ENCODE data around the gene SORCS1.

GRCh38 chr10:106625751-106626150 lies 538.8 kb downstream of the SORCS1 start:
- TF ChIP-seq CTCF (IDR thresholded peaks at IDR 0.05; ENCODE audit: low read depth, low read length, poor library complexity, severe bottlenecking): no peak
- TF ChIP-seq EZH2phosphoT487 (IDR thresholded peaks at IDR 0.05; ENCODE audit: borderline replicate concordance, low read length): no peak
